Gastrocnemius medialis (tissue), 4 donors: ENCODE data around the gene ROPN1.

ENCODE experiments used
- CTCF ChIP-seq, 5 experiments: fragments of 450-650 bp in 3 of 5; fragments of 200-600 bp in 2 of 5; sonication (generic) in 2 of 5; IDR thresholded peaks in 4 of 5; conservative IDR thresholded peaks in 1 of 5; 1 replicate in 4 of 5; 2 replicates in 1 of 5; pipeline ENCODE4 v1.5.1; 2016 to 2019; ENCODE audit warnings: antibody characterized with exemption in 5 of 5, mild to moderate bottlenecking in 3 of 5, moderate library complexity in 3 of 5
- POLR2A ChIP-seq, 2 donors: fragments of 450-650 bp; IDR thresholded peaks; one replicate each; pipeline ENCODE4 v1.6.1; 2017; ENCODE audit warnings: antibody characterized with exemption in 2 of 2, mild to moderate bottlenecking in 2 of 2, moderate library complexity in 2 of 2

DNA sequence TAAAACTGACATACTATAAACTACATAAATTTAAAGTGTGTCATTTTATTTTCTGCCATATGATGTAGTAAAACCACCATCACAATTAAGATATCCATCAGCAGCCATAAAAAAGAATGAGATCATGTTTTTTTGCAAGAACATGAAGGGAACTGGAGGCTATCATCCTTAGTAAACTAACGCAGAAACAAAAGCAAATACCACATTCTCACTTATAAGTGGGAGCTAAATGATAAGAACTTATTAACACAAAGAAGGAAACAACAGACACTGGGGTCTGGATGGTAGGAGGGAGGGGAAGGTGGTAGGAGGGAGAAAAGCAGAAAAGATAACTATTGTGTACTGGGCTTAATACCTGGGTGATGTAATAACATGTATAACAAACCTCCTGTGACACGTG is 55.5 kb downstream of the ROPN1 start:
- no peak for TF ChIP-seq CTCF (IDR thresholded peaks at IDR 0.05 in 4 of 5, conservative IDR thresholded peaks at IDR 0.05 in 1 of 5)
- no peak for TF ChIP-seq POLR2A (IDR thresholded peaks at IDR 0.05)
